Islet of Langerhans (tissue), 1 donor: ENCODE data around the gene SMIM23.
"Not testable (repeated sequence)": the region's sequence is repeated elsewhere in the genome, so short reads cannot be mapped to it uniquely, and the experiment has no call there.

ENCODE experiments used
- FAIRE-seq: peaks from one replicate; lab custom pipeline; 2011; peaks lifted over from hg19 to GRCh38; lab: Jason Lieb, UNC

Gene SMIM23

GRCh38 chr5:171774418-171774817 is 11.2 kb upstream of the SMIM23 start:
- FAIRE-seq = no peak

DNA sequence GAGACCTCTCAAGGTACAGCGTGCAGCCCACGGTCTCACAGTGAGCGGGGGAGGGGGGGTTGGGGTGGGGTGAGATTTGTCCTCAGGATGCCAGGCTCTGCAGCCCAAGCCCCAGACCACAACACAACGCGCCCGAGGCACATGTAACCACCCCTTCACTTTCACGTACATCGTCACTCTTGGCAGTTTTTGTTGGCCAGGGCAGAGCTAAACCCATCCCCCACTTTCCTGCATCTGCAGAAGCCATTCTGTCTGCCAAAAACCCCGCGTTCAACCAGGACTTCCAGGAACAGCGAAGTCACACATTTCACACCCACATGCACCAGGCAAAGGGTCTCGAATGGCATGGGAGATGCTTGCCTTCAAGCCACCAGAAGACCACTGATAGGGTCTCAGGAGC is 9.4 kb upstream of the SMIM23 start:
- no peak for FAIRE-seq

- no peak for FAIRE-seq
Observed at GRCh38 chr5:171776770-171777759, 8.6 kb upstream of the SMIM23 start.

- FAIRE-seq = not testable (repeated sequence)
Observed at GRCh38 chr5:171781744-171782143, 3.9 kb upstream of the SMIM23 start.

DNA sequence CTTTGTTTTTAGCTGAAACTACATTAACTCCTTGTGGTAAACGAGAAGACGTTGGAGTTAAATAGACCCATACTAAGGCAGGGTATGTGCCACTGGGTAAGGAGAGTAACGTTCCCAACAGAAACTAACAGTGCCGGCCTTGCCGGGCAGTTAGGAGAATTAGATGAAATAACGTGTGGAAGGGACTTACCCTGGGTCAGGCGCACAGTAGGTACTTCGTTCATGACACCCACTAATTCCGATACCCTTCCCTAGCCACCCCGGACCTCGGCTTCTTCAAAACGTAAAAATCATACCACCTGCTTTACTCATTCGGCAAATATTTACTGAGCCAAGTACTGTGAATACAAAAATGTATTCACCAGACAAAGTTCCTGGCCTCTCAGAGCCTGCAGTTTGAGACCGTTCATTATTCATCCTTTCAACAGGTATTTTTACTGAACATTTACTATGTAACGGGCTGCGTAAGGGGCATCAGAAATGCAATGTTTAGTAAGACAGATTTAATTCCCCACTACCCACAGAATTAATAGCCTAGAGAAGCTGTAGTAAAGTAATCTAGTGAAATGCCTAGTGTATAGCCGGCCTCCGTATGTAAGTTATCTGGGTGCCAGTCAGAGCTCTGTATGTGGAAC is 3.2 kb upstream of the SMIM23 start:
- FAIRE-seq = no peak

- FAIRE-seq = no peak
Observed at GRCh38 chr5:171783051-171783450, 2.6 kb upstream of the SMIM23 start.

DNA sequence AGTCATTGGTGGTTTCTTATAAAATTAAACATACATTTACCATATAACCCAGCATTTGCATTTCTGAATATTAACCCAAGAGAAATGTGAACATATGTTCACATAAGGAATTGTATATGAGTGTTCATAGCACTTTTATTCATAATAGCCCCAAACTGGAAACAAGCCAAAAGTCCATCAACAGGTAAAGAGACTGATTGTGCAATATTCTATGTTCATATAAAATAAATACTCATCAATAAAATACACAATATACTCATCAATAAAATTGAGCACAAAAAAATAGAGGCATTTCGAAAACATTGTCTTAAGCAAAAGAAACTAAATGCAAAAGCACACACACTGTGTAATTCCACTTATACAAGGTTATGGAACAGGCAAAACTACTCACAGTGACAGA is 3.7 kb downstream of the SMIM23 start:
- FAIRE-seq = no peak

- no peak for FAIRE-seq
Observed at GRCh38 chr5:171790408-171790807, 4.8 kb downstream of the SMIM23 start.

DNA sequence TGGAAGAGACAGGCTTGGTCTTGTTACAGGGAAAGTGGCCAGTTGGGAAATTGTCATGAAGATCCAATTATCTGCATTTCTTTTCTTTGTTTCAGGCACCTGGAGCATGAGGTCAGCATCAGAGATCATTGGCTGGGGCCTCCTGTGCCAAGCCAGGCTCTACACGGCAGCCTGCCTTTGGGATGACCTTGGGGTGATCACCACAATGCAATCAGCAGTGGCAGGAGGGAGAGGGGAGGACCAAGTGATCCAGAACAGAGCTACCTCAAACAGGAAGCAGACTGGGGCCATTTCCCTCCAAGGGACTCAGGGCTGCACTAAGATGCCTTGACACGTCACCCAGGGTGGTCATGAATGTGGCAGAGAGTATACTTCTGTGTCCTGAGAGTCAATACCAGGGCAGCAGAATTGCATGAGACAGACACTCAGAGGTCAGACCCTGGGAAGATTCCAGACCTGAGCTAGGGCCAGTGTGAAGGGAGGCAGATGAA is 8.9 kb downstream of the SMIM23 start:
- FAIRE-seq = no peak

GRCh38 chr5:171795381-171795780 is 9.8 kb downstream of the SMIM23 start:
- FAIRE-seq = no peak

- no peak for FAIRE-seq
Observed at GRCh38 chr5:171796436-171796835, 10.8 kb downstream of the SMIM23 start.

DNA sequence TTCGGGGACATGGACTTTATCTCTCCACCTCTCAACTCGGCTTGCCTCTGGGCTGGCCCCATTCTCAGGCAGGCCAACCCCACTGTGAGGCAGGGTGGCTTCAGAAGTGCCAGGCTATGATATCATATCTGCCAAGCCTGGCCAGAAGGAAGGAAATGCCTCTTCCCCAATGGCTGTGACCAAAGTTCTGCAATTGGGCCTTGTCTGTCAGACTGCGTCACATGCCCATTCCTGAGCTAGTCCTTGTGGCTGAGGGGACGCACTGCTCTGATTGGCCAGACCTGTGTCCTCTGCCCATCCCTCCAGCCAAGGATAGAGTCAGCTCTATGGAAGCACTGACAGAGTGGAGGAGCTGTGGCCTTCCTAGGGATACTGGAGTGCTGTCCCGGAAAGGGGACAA is 11.9 kb downstream of the SMIM23 start:
- FAIRE-seq = no peak

GRCh38 chr5:171798418-171798817 is 12.8 kb downstream of the SMIM23 start:
- FAIRE-seq = no peak

DNA sequence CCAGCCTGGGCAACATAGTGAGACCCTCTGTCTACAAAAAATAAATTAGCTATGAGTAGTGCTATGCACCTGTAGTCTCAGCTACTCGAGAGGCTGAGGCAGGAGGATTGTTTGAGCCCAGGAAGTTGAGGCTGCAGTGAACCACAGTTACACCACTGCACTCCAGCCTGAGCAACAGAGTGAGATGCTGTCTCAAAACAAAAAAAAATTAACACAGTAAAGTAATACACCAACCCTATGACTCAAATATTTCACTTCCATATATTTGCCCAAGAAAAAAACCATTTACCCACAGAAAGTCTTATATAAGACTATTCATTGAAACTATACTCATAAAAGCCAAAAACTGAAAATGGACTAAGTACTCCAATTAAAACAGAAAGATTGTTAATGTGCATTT is 16.2 kb downstream of the SMIM23 start:
- FAIRE-seq = no peak

GRCh38 chr5:171805746-171806145 is 20.1 kb downstream of the SMIM23 start:
- FAIRE-seq = no peak

- FAIRE-seq = no peak
Observed at GRCh38 chr5:171806976-171807747, 21.5 kb downstream of the SMIM23 start.

DNA sequence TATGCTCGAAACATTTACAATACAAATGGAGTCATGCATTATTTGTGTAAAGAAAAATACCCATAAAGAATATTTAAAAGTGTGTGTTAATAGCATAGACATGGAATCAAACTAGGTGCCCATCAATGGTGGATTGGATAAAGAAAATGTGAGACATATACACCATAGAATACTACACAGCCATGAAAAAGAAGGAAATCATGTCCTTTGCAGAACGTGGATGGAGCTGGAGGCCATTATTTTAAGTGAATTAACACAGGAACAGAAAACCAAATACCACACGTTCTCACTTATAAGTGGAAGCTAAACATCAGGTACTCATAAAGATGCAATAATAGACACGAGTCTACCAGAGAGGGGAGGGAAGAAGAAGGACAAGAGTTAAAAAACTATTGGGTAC is 22.8 kb downstream of the SMIM23 start:
- FAIRE-seq = no peak

GRCh38 chr5:171808951-171809350 is 23.3 kb downstream of the SMIM23 start:
- FAIRE-seq = no peak

DNA sequence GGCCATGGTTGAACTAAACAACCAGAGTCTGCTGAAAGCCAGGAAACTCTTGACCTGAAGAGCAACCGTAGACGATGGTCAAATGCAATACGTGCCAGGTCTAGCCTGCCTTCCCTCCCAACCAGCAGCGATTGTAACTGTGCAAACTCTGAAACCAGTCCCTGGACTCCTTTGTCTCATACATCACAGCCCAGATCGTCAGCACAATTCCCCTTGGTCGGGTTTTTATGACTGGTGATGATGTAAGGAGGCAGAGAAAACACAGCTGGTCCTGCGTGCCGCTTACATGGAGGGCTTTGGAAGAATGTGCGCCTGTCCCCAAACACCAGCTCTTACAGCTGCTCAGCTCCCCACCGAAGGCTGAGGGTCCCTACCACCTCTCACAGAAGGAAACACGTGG is 24.6 kb downstream of the SMIM23 start:
- FAIRE-seq = no peak

GRCh38 chr5:171813270-171813669 is 27.7 kb downstream of the SMIM23 start:
- FAIRE-seq = no peak

DNA sequence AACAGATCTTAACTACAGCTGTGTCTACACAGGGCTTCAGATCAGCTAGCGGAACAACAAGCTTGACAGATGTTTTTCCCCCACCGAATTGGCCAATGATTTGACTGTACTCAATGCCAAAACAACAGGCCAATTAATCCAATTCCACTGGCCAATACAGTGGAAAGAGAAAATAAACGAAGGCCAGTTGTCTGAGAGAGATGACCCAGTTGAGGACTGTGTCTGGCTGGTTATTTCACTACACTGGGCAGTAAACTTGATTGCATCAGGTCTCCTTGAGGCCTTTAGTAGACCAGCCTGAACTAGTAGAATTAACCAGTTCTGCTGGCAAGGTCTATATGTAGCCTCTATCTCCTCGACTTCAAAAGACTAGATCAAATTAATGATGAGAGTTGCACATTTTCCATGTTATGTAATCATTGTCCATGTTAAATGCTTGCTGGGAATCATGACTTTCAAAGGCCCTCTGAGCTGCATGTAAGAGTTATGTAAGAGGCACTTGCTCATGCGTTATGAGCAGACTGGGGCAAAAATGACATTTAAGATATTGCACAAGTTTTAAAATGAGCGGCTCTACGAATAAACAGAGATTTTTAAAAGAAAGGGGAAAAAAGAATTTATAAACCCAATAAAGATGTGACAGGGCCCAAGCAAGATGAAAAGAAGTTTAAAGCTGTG is 28.3 kb downstream of the SMIM23 start:
- no peak for FAIRE-seq

- no peak for FAIRE-seq
Observed at GRCh38 chr5:171816666-171817065, 31.0 kb downstream of the SMIM23 start.
